GM12878 (cell line): ENCODE results near the gene CATSPERZ. TPM values are rescaled to one million over a fixed set of nuclear protein-coding genes. Genes with fewer than 3 reads are reported as not detected.

Source experiments
- ASH2L ChIP-seq: fragments of 300-600, 200-600 bp; sonication (generic); IDR thresholded peaks from 2 replicates; pipeline ENCODE4 v1.6.1; 2017; ENCODE audit warnings: low read depth, mild to moderate bottlenecking, borderline replicate concordance
- ATF3 ChIP-seq: IDR thresholded peaks from 2 replicates; pipeline ENCODE4 v1.6.1; 2011; ENCODE audit warnings: low read depth, mild to moderate bottlenecking, low read length, moderate library complexity, borderline replicate concordance; ENCODE audit errors: extremely low read depth
- BACH1 ChIP-seq: fragments of 450-650 bp; IDR thresholded peaks from 2 replicates; pipeline ENCODE4 v1.6.1; 2017; ENCODE audit warnings: mild to moderate bottlenecking, borderline replicate concordance
- BCL11A ChIP-seq: IDR thresholded peaks from 2 replicates; pipeline ENCODE4 v1.6.1; 2011; ENCODE audit warnings: low read depth, low read length
- DPF2 ChIP-seq: fragments of 450-650 bp; IDR thresholded peaks from 2 replicates; pipeline ENCODE4 v1.6.1; 2017; ENCODE audit warnings: mild to moderate bottlenecking
- ESRRA ChIP-seq: IDR thresholded peaks from 2 replicates; pipeline ENCODE4 v1.6.1; 2012; ENCODE audit warnings: mild to moderate bottlenecking, low read length, improper control_type of control experiment
- EZH2 ChIP-seq: IDR thresholded peaks from 2 replicates; pipeline ENCODE4 v1.6.1; 2012; ENCODE audit warnings: low read depth, mild to moderate bottlenecking, control low read depth, inconsistent platforms, low read length, borderline replicate concordance; ENCODE audit not compliant: control insufficient read depth
- FOXK2 ChIP-seq: fragments of 450-650 bp; IDR thresholded peaks from 2 replicates; pipeline ENCODE4 v1.6.1; 2017; ENCODE audit warnings: mild to moderate bottlenecking, moderate library complexity
- HDAC6 ChIP-seq: fragments of 200-600 bp; sonication (generic); IDR thresholded peaks from one replicate; pipeline ENCODE4 v1.8.0; 2017; ENCODE audit warnings: antibody characterized with exemption; ENCODE audit not compliant: unreplicated experiment
- HDGF ChIP-seq: fragments of 450-650 bp; IDR thresholded peaks from 2 replicates; pipeline ENCODE4 v1.6.1; 2016; ENCODE audit warnings: antibody characterized with exemption
- JUND ChIP-seq: IDR thresholded peaks from 2 replicates; pipeline ENCODE4 v1.6.1; 2012; ENCODE audit warnings: low read depth, mild to moderate bottlenecking, low read length, improper control_type of control experiment, moderate library complexity
- MAX ChIP-seq: IDR thresholded peaks from 2 replicates; pipeline ENCODE4 v1.6.1; 2012; ENCODE audit warnings: low read depth, low read length, improper control_type of control experiment
- MEF2A ChIP-seq: IDR thresholded peaks from 2 replicates; pipeline ENCODE4 v1.6.1; 2011; ENCODE audit warnings: low read depth, mild to moderate bottlenecking, low read length, moderate library complexity; ENCODE audit not compliant: insufficient read depth
- NKRF ChIP-seq: fragments of 450-650 bp; conservative IDR thresholded peaks from 2 replicates; pipeline ENCODE4 v1.6.1; 2017; ENCODE audit warnings: mild to moderate bottlenecking, moderate library complexity
- NRF1 ChIP-seq: conservative IDR thresholded peaks from 2 replicates; pipeline ENCODE4 v1.6.1; 2011; ENCODE audit warnings: mild to moderate bottlenecking, low read depth, low read length, improper control_type of control experiment
- PML ChIP-seq: IDR thresholded peaks from 2 replicates; pipeline ENCODE4 v1.6.1; 2012; ENCODE audit warnings: low read length, inconsistent platforms
- RBBP5 ChIP-seq: fragments of 200-600 bp; sonication (generic); conservative IDR thresholded peaks from 2 replicates; pipeline ENCODE4 v1.6.1; 2016
- RELB ChIP-seq: fragments of 450-650 bp; IDR thresholded peaks from 2 replicates; pipeline ENCODE4 v1.6.1; 2017; ENCODE audit warnings: low read depth, mild to moderate bottlenecking, moderate library complexity
- RUNX3 ChIP-seq: IDR thresholded peaks from 2 replicates; pipeline ENCODE4 v1.6.1; 2012; ENCODE audit warnings: low read length, inconsistent platforms
- SMARCA5 ChIP-seq: fragments of 450-650 bp; IDR thresholded peaks from 2 replicates; pipeline ENCODE4 v1.6.1; 2017; ENCODE audit warnings: mild to moderate bottlenecking
- SP1 ChIP-seq: IDR thresholded peaks from one replicate; pipeline ENCODE4 v1.6.1; 2011; ENCODE audit warnings: low read depth, low read length
- SPI1 ChIP-seq: IDR thresholded peaks from 2 replicates; pipeline ENCODE4 v1.6.1; 2011; ENCODE audit warnings: low read depth, mild to moderate bottlenecking, low read length, moderate library complexity, borderline replicate concordance; ENCODE audit not compliant: insufficient read depth
- TARDBP ChIP-seq: IDR thresholded peaks from 2 replicates; pipeline ENCODE4 v1.6.1; 2016; ENCODE audit warnings: borderline replicate concordance
- TCF12 ChIP-seq: IDR thresholded peaks from 2 replicates; pipeline ENCODE4 v1.6.1; 2011; ENCODE audit warnings: low read depth, mild to moderate bottlenecking, low read length
- TCF3 ChIP-seq: IDR thresholded peaks from 2 replicates; pipeline ENCODE4 v1.6.1; 2012; ENCODE audit warnings: low read depth, mild to moderate bottlenecking, low read length, borderline replicate concordance; ENCODE audit not compliant: insufficient read depth
- ZBED1 ChIP-seq: IDR thresholded peaks from 2 replicates; pipeline ENCODE4 v1.6.1; 2016; ENCODE audit warnings: borderline replicate concordance
- ZNF217 ChIP-seq: fragments of 450-650 bp; IDR thresholded peaks from 2 replicates; pipeline ENCODE4 v1.6.1; 2017; ENCODE audit warnings: antibody characterized with exemption, mild to moderate bottlenecking
- ZNF274 ChIP-seq: IDR thresholded peaks from one replicate; pipeline ENCODE4 v1.8.0; 2011; ENCODE audit not compliant: insufficient read length, insufficient read depth
- ZSCAN29 ChIP-seq: fragments of 450-650 bp; IDR thresholded peaks from 2 replicates; pipeline ENCODE4 v1.6.1; 2017; ENCODE audit warnings: mild to moderate bottlenecking, moderate library complexity
- ZZZ3 ChIP-seq: IDR thresholded peaks from 2 replicates; pipeline ENCODE4 v1.6.1; 2011; ENCODE audit warnings: low read depth; ENCODE audit not compliant: control insufficient read depth, insufficient read length
- polyA plus RNA-seq, 11 experiments: library from polyadenylated mRNA; depleted of rRNA in 4 of 11; unstranded in 6 of 11; stranded (reverse) in 5 of 11; fragments of >200 nt; fragmentation: Nextera tagmentation in 4 of 11; fragmentation: Illumina TruSeq in 1 of 11; extraction: Ambion mirVana in 4 of 11; extraction: Trizol in 1 of 11; gene quantifications; 1 replicate in 1 of 11; 2 replicates in 10 of 11; pipeline versions ENCODE4 v1.2.1 to v1.2.3, GENCODE V29; 2011 to 2016; ENCODE audit warnings: inconsistent platforms in 2 of 11, missing spikeins in 2 of 11, low read depth in 1 of 11
- total RNA-seq, 4 experiments: library from RNA; depleted of rRNA in 3 of 4; stranded (reverse); fragments of >200 nt in 3 of 4; fragmentation: Illumina TruSeq in 1 of 4; extraction: Trizol in 1 of 4; gene quantifications; 2 replicates each; pipeline versions ENCODE4 v1.2.1 to v1.2.3, GENCODE V29; 2013 to 2021

Gene CATSPERZ
- total and polyA plus RNA-seq, 10 of the 15 experiments (the other 5 are each of a cell fraction or from before 2014, with no cell fraction given) = 0.12 to 0.31 TPM; not detected in 8

- TF ChIP-seq FOXK2 (no peak), HDAC6 (no peak), ZNF217 (no peak), RBBP5 (no peak), MEF2A (0 out of 2 replicates have a peak, but pooled peaks have one; percentile 23), TCF3 (peak; percentile 92), BACH1 (peak; percentile 51), SMARCA5 (no peak), EZH2 (no peak), SP1 (no peak), ZBED1 (no peak), MAX (no peak), NRF1 (no peak), RUNX3 (peak; percentile 70), ZNF274 (no peak), JUND (no peak), SPI1 (peak; percentile 93), ZZZ3 (no peak), HDGF (no peak), BCL11A (no peak), ASH2L (no peak), DPF2 (peak; percentile 57), ZSCAN29 (no peak), TCF12 (peak; percentile 95), ESRRA (0 out of 2 replicates have a peak, but pooled peaks have one; percentile 32), TARDBP (no peak), NKRF (peak; percentile 71; the same call in 1 of the 2 replicates), RELB (peak; percentile 72), ATF3 (no peak), PML (no peak; the same call in 1 of the 2 replicates)
These were observed 39.7 kb downstream of the CATSPERZ start, which contains the start of gene CCDC88B (continued) for GRCh38 chr11:64339754-64340408.
